SIG-M5 (cell line): Measurements from ENCODE around the gene THADA.
"Not testable (repeated sequence)": the region's sequence is repeated elsewhere in the genome, so short reads cannot be mapped to it uniquely, and the experiment has no call there.

Source experiments
- DNase-seq: peaks from one replicate; lab custom pipeline; 2025; lab: John Stamatoyannopoulos, UW

The THADA gene

GRCh38 chr2:43410055-43410604 is 185.7 kb downstream of the THADA start:
- DNase-seq: no peak

- DNase-seq: peak; percentile 94
Observed at GRCh38 chr2:43408407-43409160, 187.3 kb downstream of the THADA start.

GRCh38 chr2:43407935-43408334 is 187.9 kb downstream of the THADA start:
- no peak for DNase-seq

- no peak for DNase-seq
Observed at GRCh38 chr2:43406651-43407279, 189.1 kb downstream of the THADA start.

- no peak for DNase-seq
Observed at GRCh38 chr2:43405829-43406228, 190.0 kb downstream of the THADA start.

GRCh38 chr2:43402452-43402937 is 193.3 kb downstream of the THADA start:
- no peak for DNase-seq

- DNase-seq: no peak
Observed at GRCh38 chr2:43402002-43402401, 193.8 kb downstream of the THADA start.

GRCh38 chr2:43400508-43400907 is 195.3 kb downstream of the THADA start:
- no peak for DNase-seq

- DNase-seq: no peak
Observed at GRCh38 chr2:43399515-43400264, 196.1 kb downstream of the THADA start.

GRCh38 chr2:43399098-43399497 is 196.7 kb downstream of the THADA start:
- DNase-seq: no peak

- DNase-seq: no peak
Observed at GRCh38 chr2:43397821-43398220, 198.0 kb downstream of the THADA start.

- no peak for DNase-seq
Observed at GRCh38 chr2:43397411-43397810, 198.4 kb downstream of the THADA start.

- DNase-seq: not testable (repeated sequence)
Observed at GRCh38 chr2:43396344-43396743, 199.5 kb downstream of the THADA start.

GRCh38 chr2:43393918-43394317 is 201.9 kb downstream of the THADA start:
- DNase-seq: no peak

- no peak for DNase-seq
Observed at GRCh38 chr2:43391878-43392215, 204.0 kb downstream of the THADA start.

GRCh38 chr2:43391201-43391877 is 204.5 kb downstream of the THADA start:
- DNase-seq: no peak

GRCh38 chr2:43389581-43390466 is 206.0 kb downstream of the THADA start:
- no peak for DNase-seq

GRCh38 chr2:43388371-43388770 is 207.5 kb downstream of the THADA start:
- no peak for DNase-seq

GRCh38 chr2:43387092-43388062 is 208.5 kb downstream of the THADA start:
- DNase-seq: no peak

GRCh38 chr2:43386679-43387078 is 209.2 kb downstream of the THADA start:
- not testable (repeated sequence) for DNase-seq
